Fibroblast of pulmonary artery (primary cell): ENCODE measurements around the gene BMI1.

Experiments
- DNase-seq: peaks from one replicate; pipeline ENCODE4 v3.0.0-alpha.2; 2010; ENCODE audit warnings: low read depth
- H3K4me3 ChIP-seq: replicated peaks from 2 replicates; pipeline ENCODE4 v1.5.1; 2011; ENCODE audit warnings: low read depth, mild to moderate bottlenecking, control low read depth, low read length, moderate library complexity
- CTCF ChIP-seq: IDR thresholded peaks from 2 replicates; pipeline ENCODE4 v1.5.1; 2011; ENCODE audit warnings: mild to moderate bottlenecking, control low read depth, low read length, inconsistent platforms; ENCODE audit errors: missing control alignments

The BMI1 gene

GRCh38 chr10:22366771-22367170 lies 45.9 kb downstream of the BMI1 start:
- H3K4me3 ChIP-seq, result no peak overlapping the region
- no peak for DNase-seq
- no peak for TF ChIP-seq CTCF

DNA sequence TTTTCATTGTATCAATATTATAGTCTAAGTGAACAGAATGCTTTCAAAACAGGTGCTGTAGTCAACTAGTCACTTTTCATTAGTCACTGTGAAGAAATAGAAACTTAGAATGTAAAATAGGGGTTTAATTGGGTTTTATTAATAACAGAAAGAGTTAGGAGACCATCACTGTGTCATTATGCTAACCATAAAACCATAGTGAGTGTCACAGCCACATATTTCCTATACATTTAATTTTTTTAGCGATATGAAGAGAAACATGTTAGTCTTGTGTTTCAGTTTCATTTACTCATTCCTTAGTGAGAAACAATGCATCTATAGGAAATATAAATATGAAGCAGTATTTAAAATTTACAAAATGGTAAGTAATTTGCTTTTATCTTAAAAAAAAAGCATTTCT lies 46.6 kb downstream of the BMI1 start:
- H3K4me3 ChIP-seq, result no peak overlapping the region
- no peak for TF ChIP-seq CTCF
- DNase-seq, result no peak

DNA sequence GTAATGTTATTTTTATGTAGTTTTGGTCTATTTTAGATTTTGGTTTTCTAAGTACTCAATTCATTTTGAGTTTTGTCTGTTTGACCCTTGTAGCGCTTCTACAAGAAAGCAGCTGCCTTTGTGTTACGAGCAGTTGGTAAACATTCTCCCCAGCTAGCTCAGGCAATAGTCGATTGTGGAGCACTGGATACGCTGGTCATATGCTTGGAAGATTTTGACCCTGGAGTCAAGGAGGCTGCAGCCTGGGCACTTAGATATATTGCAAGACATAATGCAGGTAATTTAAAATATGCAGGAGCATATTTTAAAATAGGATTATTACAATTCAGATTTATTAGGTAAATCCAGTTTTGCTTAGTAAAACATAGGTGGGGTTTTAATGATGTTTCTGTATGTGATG lies 47.5 kb downstream of the BMI1 start:
- H3K4me3 ChIP-seq, result no peak overlapping the region
- DNase-seq, result no peak
- TF ChIP-seq CTCF, result no peak

GRCh38 chr10:22368981-22369380 lies 48.1 kb downstream of the BMI1 start:
- DNase-seq, result no peak
- no peak overlapping the region for H3K4me3 ChIP-seq
- no peak for TF ChIP-seq CTCF

- no peak overlapping the region for H3K4me3 ChIP-seq
- TF ChIP-seq CTCF, result no peak
- peak; percentile 32 for DNase-seq
These were observed 48.7 kb downstream of the BMI1 start for GRCh38 chr10:22369434-22370072.

GRCh38 chr10:22370320-22370719 lies 49.4 kb downstream of the BMI1 start:
- no peak overlapping the region for H3K4me3 ChIP-seq
- no peak for DNase-seq
- TF ChIP-seq CTCF, result no peak

DNA sequence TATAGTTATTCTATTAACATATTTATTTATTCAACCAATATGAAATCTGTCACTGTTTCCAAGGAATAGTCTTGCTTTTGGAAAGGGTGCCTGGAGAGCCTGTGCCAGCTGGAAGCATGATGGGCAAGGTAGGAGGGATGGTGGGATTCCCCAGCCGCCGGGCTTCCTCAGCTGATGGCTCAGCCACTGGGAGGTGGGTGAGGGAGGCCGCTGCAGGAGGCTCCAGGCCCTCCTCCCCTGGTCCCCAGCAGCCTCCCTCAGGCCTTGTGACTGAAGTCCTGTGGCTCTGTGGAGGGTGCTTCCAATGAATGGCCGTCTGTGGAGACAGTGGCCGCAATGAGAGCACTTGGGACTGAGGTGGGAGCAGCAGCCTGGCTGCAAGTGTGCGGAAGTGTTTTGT lies 51.4 kb downstream of the BMI1 start:
- H3K4me3 ChIP-seq, result no peak overlapping the region
- no peak for DNase-seq
- no peak for TF ChIP-seq CTCF
